OCI-LY1 (cell line): Measurements from ENCODE around the gene TBC1D2B.

ENCODE experiments used
- H2AFZ ChIP-seq: fragments of 200-600 bp; sonication (generic), shearing (Covaris generic); 2 replicates; pipeline ENCODE4 v1.6.0; 2014; ENCODE audit warnings: antibody characterized with exemption, mild to moderate bottlenecking, low read length
- H3F3A ChIP-seq: fragments of 200-600 bp; sonication (generic), shearing (Covaris generic); 2 replicates; pipeline ENCODE4 v1.6.0; 2014; ENCODE audit warnings: mild to moderate bottlenecking, antibody characterized with exemption, low read length, moderate library complexity; ENCODE audit not compliant: insufficient read depth
- H3K27ac ChIP-seq: fragments of 200-600 bp; sonication (generic); 2 replicates; pipeline ENCODE4 v1.5.1; 2014; ENCODE audit warnings: low read length, mixed run types, mild to moderate bottlenecking, low read depth; ENCODE audit not compliant: poor library complexity, severe bottlenecking
- H3K27me3 ChIP-seq: fragments of 200-600 bp; sonication (generic); 2 replicates; pipeline ENCODE4 v1.6.0; 2014; ENCODE audit warnings: antibody characterized with exemption, mild to moderate bottlenecking, low read length, moderate library complexity; ENCODE audit not compliant: insufficient read depth
- H3K36me3 ChIP-seq: fragments of 200-600 bp; sonication (generic); 2 replicates; pipeline ENCODE4 v1.6.1; 2014; ENCODE audit warnings: mild to moderate bottlenecking, antibody characterized with exemption, low read length, moderate library complexity, mixed read lengths; ENCODE audit not compliant: insufficient read depth
- H3K4me1 ChIP-seq: fragments of 200-600 bp; sonication (generic); 2 replicates; pipeline ENCODE4 v1.5.1; 2014; ENCODE audit warnings: mild to moderate bottlenecking, low read length, moderate library complexity; ENCODE audit not compliant: insufficient read depth, severe bottlenecking
- H3K4me2 ChIP-seq: fragments of 200-600 bp; sonication (generic), shearing (Covaris generic); 2 replicates; pipeline ENCODE4 v1.6.1; 2014; ENCODE audit warnings: low read length
- H3K4me3 ChIP-seq: fragments of 200-600 bp; sonication (generic); 2 replicates; pipeline ENCODE4 v1.5.1; 2014; ENCODE audit warnings: low read length, low read depth, mild to moderate bottlenecking, mixed read lengths; ENCODE audit not compliant: poor library complexity, severe bottlenecking
- H3K79me2 ChIP-seq: fragments of 200-600 bp; shearing (Covaris generic); 2 replicates; pipeline ENCODE4 v1.6.1; 2016; ENCODE audit warnings: mixed run types, low read length, mixed read lengths; ENCODE audit not compliant: insufficient read depth
- H3K9ac ChIP-seq: fragments of 200-600 bp; sonication (generic), shearing (Covaris generic); 2 replicates; pipeline ENCODE4 v1.6.1; 2014; ENCODE audit warnings: mild to moderate bottlenecking, low read length, mixed read lengths
- H3K9me2 ChIP-seq: fragments of 200-600 bp; sonication (generic), shearing (Covaris generic); 2 replicates; pipeline ENCODE4 v1.6.1; 2014; ENCODE audit warnings: low read depth, mild to moderate bottlenecking, low read length, mixed read lengths
- H3K9me3 ChIP-seq: fragments of 200-600 bp; shearing (Covaris generic); 2 replicates; pipeline ENCODE4 v1.6.1; 2014; ENCODE audit warnings: low read length, mixed read lengths
- H4K20me1 ChIP-seq: fragments of 200-600 bp; sonication (generic), shearing (Covaris generic); 2 replicates; pipeline ENCODE4 v1.6.0; 2016; ENCODE audit warnings: mild to moderate bottlenecking, low read length; ENCODE audit not compliant: insufficient read depth
- EZH2 ChIP-seq: fragments of 200-600 bp; sonication (generic), shearing (Covaris generic); IDR thresholded peaks from 2 replicates; pipeline ENCODE4 v1.8.0; 2017; ENCODE audit warnings: borderline replicate concordance, mixed run types, mild to moderate bottlenecking, antibody characterized with exemption, low read length, moderate library complexity, mixed read lengths
- TF ChIP-seq, protein P1 (sequence below): fragments of 200-600 bp; sonication (generic), shearing (Covaris generic); IDR thresholded peaks from 2 replicates; pipeline ENCODE4 v1.5.1; 2017; ENCODE audit warnings: mild to moderate bottlenecking, antibody characterized with exemption, low read length, moderate library complexity, mixed read lengths

TBC1D2B gene

DNA sequence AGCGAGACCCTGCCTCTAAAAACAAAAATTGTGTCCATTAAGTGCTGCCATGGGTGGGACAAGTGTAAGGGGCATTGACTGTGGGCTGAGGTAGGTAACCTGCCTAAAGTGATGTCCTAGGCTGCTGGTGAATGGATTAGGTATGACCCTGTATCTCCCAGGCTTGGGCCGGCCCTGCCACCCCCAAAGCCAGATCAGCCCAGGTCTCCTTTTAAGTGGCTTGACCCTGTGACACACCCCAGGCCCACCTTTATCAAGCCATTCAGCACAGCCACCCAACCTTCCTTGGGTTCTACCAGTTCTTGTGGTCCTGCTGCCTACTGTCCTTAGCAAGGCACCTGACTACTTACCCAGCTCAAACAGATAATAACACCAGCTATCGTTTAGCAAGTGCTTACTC lies 35.0 kb upstream of the TBC1D2B start:
- Histone ChIP-seq H3K9me3 (no peaks in the 10 kb centered on the region), H3K27ac (no peak overlapping the region), H3K4me2 (no peak overlapping the region), H3K4me1 (no peaks in the 10 kb centered on the region), H3K36me3 (no peaks in the 10 kb centered on the region), H3K9ac (no peak overlapping the region), H3K4me3 (no peak overlapping the region), H4K20me1 (no peaks in the 10 kb centered on the region), H3K79me2 (no peaks in the 10 kb centered on the region), H2AFZ (no peak overlapping the region), H3K9me2 (no peaks in the 10 kb centered on the region), H3K27me3 (no peaks in the 10 kb centered on the region), H3F3A (no peaks in the 10 kb centered on the region)
- TF ChIP-seq, protein P1, sequence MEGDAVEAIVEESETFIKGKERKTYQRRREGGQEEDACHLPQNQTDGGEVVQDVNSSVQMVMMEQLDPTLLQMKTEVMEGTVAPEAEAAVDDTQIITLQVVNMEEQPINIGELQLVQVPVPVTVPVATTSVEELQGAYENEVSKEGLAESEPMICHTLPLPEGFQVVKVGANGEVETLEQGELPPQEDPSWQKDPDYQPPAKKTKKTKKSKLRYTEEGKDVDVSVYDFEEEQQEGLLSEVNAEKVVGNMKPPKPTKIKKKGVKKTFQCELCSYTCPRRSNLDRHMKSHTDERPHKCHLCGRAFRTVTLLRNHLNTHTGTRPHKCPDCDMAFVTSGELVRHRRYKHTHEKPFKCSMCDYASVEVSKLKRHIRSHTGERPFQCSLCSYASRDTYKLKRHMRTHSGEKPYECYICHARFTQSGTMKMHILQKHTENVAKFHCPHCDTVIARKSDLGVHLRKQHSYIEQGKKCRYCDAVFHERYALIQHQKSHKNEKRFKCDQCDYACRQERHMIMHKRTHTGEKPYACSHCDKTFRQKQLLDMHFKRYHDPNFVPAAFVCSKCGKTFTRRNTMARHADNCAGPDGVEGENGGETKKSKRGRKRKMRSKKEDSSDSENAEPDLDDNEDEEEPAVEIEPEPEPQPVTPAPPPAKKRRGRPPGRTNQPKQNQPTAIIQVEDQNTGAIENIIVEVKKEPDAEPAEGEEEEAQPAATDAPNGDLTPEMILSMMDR = no peak
- no peak for TF ChIP-seq EZH2

DNA sequence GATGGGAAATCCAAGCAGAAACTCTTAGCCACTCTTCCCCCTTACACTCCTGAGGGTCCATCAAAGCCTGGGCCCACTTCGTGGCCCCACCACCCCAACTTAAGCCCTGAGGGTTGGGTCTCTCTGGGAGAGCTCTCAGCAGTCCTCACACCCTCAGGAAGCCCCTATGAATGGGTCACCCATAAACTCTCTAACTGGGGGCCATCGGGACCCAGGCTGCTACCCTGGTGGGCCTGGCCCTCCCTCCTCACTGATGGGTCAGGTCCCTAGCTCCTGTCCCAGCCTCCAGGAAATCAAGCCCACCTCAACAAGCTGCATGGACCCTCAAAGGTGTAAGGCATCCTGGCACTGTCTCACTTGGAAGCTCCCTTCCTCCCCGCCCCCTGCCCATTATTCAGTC lies 34.3 kb upstream of the TBC1D2B start:
- no peak for TF ChIP-seq EZH2
- TF ChIP-seq, protein P1 = no peak
- no peaks in the 10 kb centered on the region for H3K79me2 ChIP-seq
- no peak overlapping the region for H3K9ac ChIP-seq
- H3F3A ChIP-seq = no peaks in the 10 kb centered on the region
- no peaks in the 10 kb centered on the region for H3K9me2 ChIP-seq
- no peak overlapping the region for H3K27ac ChIP-seq
- H2AFZ ChIP-seq = no peak overlapping the region
- H3K9me3 ChIP-seq = no peaks in the 10 kb centered on the region
- no peaks in the 10 kb centered on the region for H3K4me1 ChIP-seq
- H3K4me3 ChIP-seq = no peak overlapping the region
- no peaks in the 10 kb centered on the region for H3K27me3 ChIP-seq
- H3K4me2 ChIP-seq = no peak overlapping the region
- no peaks in the 10 kb centered on the region for H3K36me3 ChIP-seq
- H4K20me1 ChIP-seq = no peaks in the 10 kb centered on the region

DNA sequence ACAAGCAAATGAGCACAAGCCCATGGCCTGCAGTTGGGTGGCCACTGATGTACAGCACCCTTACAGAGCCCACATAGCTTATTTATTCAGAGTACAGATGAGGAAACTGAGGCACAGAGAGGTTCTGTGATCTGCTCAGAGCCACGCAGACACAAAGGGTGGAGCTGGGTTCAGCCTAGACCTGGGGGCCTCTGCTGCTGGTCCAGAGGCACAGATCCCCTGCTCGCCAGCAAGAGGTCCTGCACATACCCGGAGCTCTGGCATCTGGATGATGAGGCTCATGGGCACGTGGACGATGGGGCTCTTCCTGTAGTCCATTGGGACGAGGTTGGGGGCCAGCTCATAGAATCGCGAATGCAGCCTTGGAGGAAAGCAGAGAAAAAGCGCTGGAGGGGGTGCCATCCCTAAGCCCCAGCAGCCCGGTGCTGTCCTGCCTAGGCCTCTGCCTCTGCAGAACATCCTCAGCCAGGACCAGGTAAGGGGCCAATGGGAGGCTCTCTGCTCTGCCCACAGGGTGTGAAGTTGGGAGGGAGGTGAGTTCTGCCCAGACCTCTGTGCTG lies 33.5 kb upstream of the TBC1D2B start:
- Histone ChIP-seq H3F3A (no peaks in the 10 kb centered on the region), H3K79me2 (no peaks in the 10 kb centered on the region), H3K4me3 (no peak overlapping the region), H3K27ac (no peak overlapping the region), H3K9ac (no peak overlapping the region), H3K9me3 (no peaks in the 10 kb centered on the region), H2AFZ (no peak overlapping the region), H3K4me1 (no peaks in the 10 kb centered on the region), H3K4me2 (no peak overlapping the region), H3K9me2 (no peaks in the 10 kb centered on the region), H3K27me3 (no peaks in the 10 kb centered on the region), H4K20me1 (no peaks in the 10 kb centered on the region), H3K36me3 (no peaks in the 10 kb centered on the region)
- TF ChIP-seq, protein P1 = no peak
- TF ChIP-seq EZH2 = no peak
